Mesenchymal stem cell (in vitro differentiated cells and primary cell): Measurements from ENCODE around the gene MEF2C.

Experiments used
- DNase-seq: peaks from one replicate; pipeline ENCODE4 v3.0.0-alpha.2; 2013
- H2AFZ ChIP-seq: one replicate; pipeline ENCODE4 v1.6.1; 2013; ENCODE audit warnings: low read depth, mild to moderate bottlenecking, control low read depth, inconsistent platforms, low read length, moderate library complexity
- H2AK5ac ChIP-seq: 2 replicates; pipeline ENCODE4 v1.6.1; 2013; ENCODE audit warnings: low read length, moderate library complexity, mild to moderate bottlenecking, inconsistent platforms; ENCODE audit not compliant: severe bottlenecking
- H2BK120ac ChIP-seq: one replicate; pipeline ENCODE4 v1.6.1; 2013; ENCODE audit warnings: low read depth, mild to moderate bottlenecking, inconsistent platforms, low read length, moderate library complexity
- H2BK12ac ChIP-seq, 2 experiments: one replicate each; pipeline ENCODE4 v1.6.1; 2013; ENCODE audit warnings: inconsistent platforms in 2 of 2, low read length in 2 of 2, mild to moderate bottlenecking in 2 of 2, moderate library complexity in 2 of 2, control low read depth in 1 of 2
- H2BK15ac ChIP-seq: one replicate; pipeline ENCODE4 v1.6.1; 2013; ENCODE audit warnings: mild to moderate bottlenecking, low read depth, inconsistent platforms; ENCODE audit not compliant: poor library complexity, severe bottlenecking
- H2BK5ac ChIP-seq: 2 replicates; pipeline ENCODE4 v1.6.1; 2013; ENCODE audit warnings: low read depth, mild to moderate bottlenecking, low read length, control low read depth, inconsistent platforms; ENCODE audit not compliant: poor library complexity, severe bottlenecking
- H3K14ac ChIP-seq, 2 experiments: one replicate each; pipeline ENCODE4 v1.6.1; 2013; ENCODE audit warnings: inconsistent platforms in 2 of 2, low read length in 2 of 2, control low read depth in 1 of 2, mild to moderate bottlenecking in 1 of 2, moderate library complexity in 1 of 2
- H3K18ac ChIP-seq, 2 experiments: one replicate each; pipeline ENCODE4 v1.6.1; 2013; ENCODE audit warnings: inconsistent platforms in 2 of 2, low read length in 2 of 2, control low read depth in 1 of 2, low read depth in 1 of 2, mild to moderate bottlenecking in 1 of 2
- H3K23ac ChIP-seq, 2 experiments: one replicate each; pipeline ENCODE4 v1.6.1; 2013; ENCODE audit warnings: inconsistent platforms in 2 of 2, low read length in 2 of 2, mild to moderate bottlenecking in 2 of 2, moderate library complexity in 2 of 2, control low read depth in 1 of 2
- H3K27ac ChIP-seq: 2 replicates; pipeline ENCODE4 v1.5.1; 2013; ENCODE audit warnings: mild to moderate bottlenecking, moderate library complexity, low read length, control low read depth, inconsistent platforms; ENCODE audit not compliant: poor library complexity, severe bottlenecking
- H3K27me3 ChIP-seq, 2 experiments: 2 replicates each; pipeline versions ENCODE4 v1.6.1 to v1.7.0; 2013; ENCODE audit warnings: low read length in 2 of 2, mild to moderate bottlenecking in 2 of 2, moderate library complexity in 2 of 2, control low read depth in 1 of 2, inconsistent platforms in 1 of 2; ENCODE audit not compliant: control insufficient read depth in 1 of 2, insufficient read depth in 1 of 2
- H3K36me3 ChIP-seq, 2 experiments: 2 replicates each; pipeline versions ENCODE4 v1.6.1 to v1.7.0; 2013; ENCODE audit warnings: low read length in 2 of 2, control low read depth in 1 of 2, inconsistent platforms in 1 of 2, low read depth in 1 of 2, mild to moderate bottlenecking in 1 of 2; ENCODE audit not compliant: insufficient read depth in 2 of 2, control insufficient read depth in 1 of 2
- H3K4ac ChIP-seq, 2 experiments: one replicate each; pipeline ENCODE4 v1.6.1; 2013; ENCODE audit warnings: inconsistent platforms in 2 of 2, low read length in 2 of 2, mild to moderate bottlenecking in 2 of 2, moderate library complexity in 2 of 2, control low read depth in 1 of 2, low read depth in 1 of 2
- H3K4me1 ChIP-seq: 2 replicates; pipeline ENCODE4 v1.6.1; 2013; ENCODE audit warnings: low read depth, low read length, control low read depth; ENCODE audit not compliant: control insufficient read depth, insufficient read depth
- H3K4me2 ChIP-seq: 2 replicates; pipeline ENCODE4 v1.6.1; 2013; ENCODE audit warnings: low read length, mild to moderate bottlenecking, inconsistent platforms; ENCODE audit not compliant: poor library complexity, severe bottlenecking
- H3K4me3 ChIP-seq, 2 experiments: 2 replicates each; pipeline versions ENCODE4 v1.5.1 to v1.7.0; 2013; ENCODE audit warnings: low read length in 2 of 2, mild to moderate bottlenecking in 2 of 2, control low read depth in 1 of 2, low read depth in 1 of 2; ENCODE audit not compliant: insufficient read depth in 1 of 2
- H3K79me1 ChIP-seq: replicated peaks from 2 replicates; pipeline ENCODE4 v1.6.1; 2013; ENCODE audit warnings: mild to moderate bottlenecking, control low read depth, low read length, inconsistent platforms; ENCODE audit not compliant: poor library complexity, severe bottlenecking
- H3K9ac ChIP-seq: 2 replicates; pipeline ENCODE4 v1.7.0; 2013; ENCODE audit warnings: mild to moderate bottlenecking, low read length, moderate library complexity
- H3K9me3 ChIP-seq: 2 replicates; pipeline ENCODE4 v1.7.0; 2013; ENCODE audit warnings: mild to moderate bottlenecking, low read length; ENCODE audit not compliant: control insufficient read depth
- H4K8ac ChIP-seq: one replicate; pipeline ENCODE4 v1.6.1; 2013; ENCODE audit warnings: inconsistent platforms, mild to moderate bottlenecking, low read length, moderate library complexity
- H4K91ac ChIP-seq: one replicate; pipeline ENCODE4 v1.6.1; 2013; ENCODE audit warnings: mild to moderate bottlenecking, low read length, inconsistent platforms
- WGBS: methylation state at CpG from one replicate; pipeline ENCODE4 v1.1.7; 2013; ENCODE audit warnings: mixed read lengths; 5-methylcytosine and 5-hydroxymethylcytosine counted together

The MEF2C gene

DNA sequence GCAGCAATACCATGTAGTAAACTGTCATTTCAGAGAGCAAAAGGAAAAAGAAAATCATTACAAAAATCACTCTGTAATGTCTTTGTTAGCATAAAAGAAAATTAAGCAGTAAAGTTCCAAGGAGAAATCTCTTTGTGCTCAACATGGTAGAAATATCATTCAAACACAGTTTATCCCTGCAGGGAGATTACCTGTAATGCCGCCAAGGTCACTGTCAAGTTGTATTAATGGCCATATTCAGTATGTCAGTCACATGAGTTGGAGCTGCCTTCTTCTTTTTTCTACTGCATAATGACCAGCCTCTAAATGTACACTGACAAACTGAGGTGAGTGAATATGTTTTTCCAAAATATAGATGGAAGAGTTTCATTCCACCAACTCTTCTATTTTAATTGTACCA is 36.5 kb downstream of the MEF2C start:
- H3K27me3 ChIP-seq, result no peaks in the 10 kb centered on the region
- H3K4me1 ChIP-seq, result no peaks in the 10 kb centered on the region
- 100% methylated on average over 1 of the region's 1 CpG for WGBS
- no peak overlapping the region for H3K9ac ChIP-seq
- H2BK15ac ChIP-seq, result no peak overlapping the region
- no peak overlapping the region for H4K91ac ChIP-seq
- H4K8ac ChIP-seq, result no peak overlapping the region
- H3K79me1 ChIP-seq, result no peaks in the 10 kb centered on the region
- no peak overlapping the region for H3K4me2 ChIP-seq
- DNase-seq, result no peak
- no peak overlapping the region for H3K18ac ChIP-seq
- no peak overlapping the region for H3K23ac ChIP-seq
- no peak overlapping the region for H2BK5ac ChIP-seq
- no peak overlapping the region for H3K4ac ChIP-seq
- H3K36me3 ChIP-seq, result no peaks in the 10 kb centered on the region
- H3K9me3 ChIP-seq, result no peaks in the 10 kb centered on the region
- H2AK5ac ChIP-seq, result no peak overlapping the region
- no peak overlapping the region for H3K4me3 ChIP-seq
- H2BK120ac ChIP-seq, result no peak overlapping the region
- no peak overlapping the region for H2AFZ ChIP-seq
- H3K27ac ChIP-seq, result no peak overlapping the region
- no peak overlapping the region for H3K14ac ChIP-seq
- H2BK12ac ChIP-seq, result no peak overlapping the region

DNA sequence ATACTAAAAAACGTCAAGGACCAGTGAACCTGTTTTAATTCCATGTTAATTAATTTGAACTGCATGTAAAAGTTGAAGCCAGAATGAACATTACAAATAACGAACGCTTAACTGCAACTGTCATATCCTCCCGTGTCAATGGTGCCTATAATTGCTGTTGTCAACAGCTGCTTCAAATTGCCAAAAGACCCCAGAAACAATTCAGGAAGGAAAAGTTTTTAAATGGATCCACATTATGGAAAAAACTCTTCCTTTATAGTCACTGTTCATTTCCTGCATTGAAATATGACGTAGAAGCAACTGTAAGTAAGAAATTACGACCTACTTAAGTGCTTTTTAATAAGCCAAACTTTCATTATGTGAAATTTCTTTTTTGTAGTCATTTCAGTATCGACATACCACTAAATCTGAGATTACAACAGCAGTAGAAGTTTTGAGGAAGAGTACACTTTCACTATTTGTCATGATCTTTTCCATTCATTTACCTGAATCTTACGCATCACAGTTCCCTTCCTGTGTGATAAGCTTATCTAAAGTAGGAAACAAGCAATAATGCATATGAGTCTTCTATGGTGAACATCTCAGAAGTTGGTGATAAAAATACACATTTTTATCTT is 37.8 kb downstream of the MEF2C start:
- H3K18ac ChIP-seq, result no peak overlapping the region
- 66% methylated on average over 4 of the region's 8 CpGs for WGBS
- no peaks in the 10 kb centered on the region for H3K27me3 ChIP-seq
- H4K8ac ChIP-seq, result no peak overlapping the region
- H3K4ac ChIP-seq, result no peak overlapping the region
- H3K4me2 ChIP-seq, result no peak overlapping the region
- no peaks in the 10 kb centered on the region for H3K36me3 ChIP-seq
- H3K14ac ChIP-seq, result no peak overlapping the region
- H2BK12ac ChIP-seq, result no peak overlapping the region
- DNase-seq, result no peak
- H2BK5ac ChIP-seq, result no peak overlapping the region
- H3K4me3 ChIP-seq, result no peak overlapping the region
- H4K91ac ChIP-seq, result no peak overlapping the region
- no peaks in the 10 kb centered on the region for H3K9me3 ChIP-seq
- H3K4me1 ChIP-seq, result no peaks in the 10 kb centered on the region
- H2BK15ac ChIP-seq, result no peak overlapping the region
- H3K27ac ChIP-seq, result no peak overlapping the region
- no peak overlapping the region for H3K23ac ChIP-seq
- no peak overlapping the region for H2AFZ ChIP-seq
- no peak overlapping the region for H2BK120ac ChIP-seq
- H3K79me1 ChIP-seq, result no peaks in the 10 kb centered on the region
- H2AK5ac ChIP-seq, result no peak overlapping the region
- H3K9ac ChIP-seq, result no peak overlapping the region

GRCh38 chr5:88842784-88843183 is 40.2 kb downstream of the MEF2C start:
- H4K8ac ChIP-seq, result no peak overlapping the region
- no peak overlapping the region for H3K4me2 ChIP-seq
- no peak overlapping the region for H3K4ac ChIP-seq
- H3K4me3 ChIP-seq, result no peak overlapping the region
- H2BK12ac ChIP-seq, result no peak overlapping the region
- no peak overlapping the region for H2BK5ac ChIP-seq
- H2BK15ac ChIP-seq, result no peak overlapping the region
- no peak overlapping the region for H3K9ac ChIP-seq
- no peaks in the 10 kb centered on the region for H3K79me1 ChIP-seq
- no peak overlapping the region for H3K23ac ChIP-seq
- H2BK120ac ChIP-seq, result no peak overlapping the region
- no peak for DNase-seq
- no peak overlapping the region for H3K14ac ChIP-seq
- 100% methylated on average over 1 of the region's 4 CpGs for WGBS
- no peaks in the 10 kb centered on the region for H3K36me3 ChIP-seq
- H3K9me3 ChIP-seq, result no peaks in the 10 kb centered on the region
- no peak overlapping the region for H2AK5ac ChIP-seq
- H3K27ac ChIP-seq, result no peak overlapping the region
- no peak overlapping the region for H4K91ac ChIP-seq
- no peak overlapping the region for H2AFZ ChIP-seq
- H3K4me1 ChIP-seq, result no peaks in the 10 kb centered on the region
- no peaks in the 10 kb centered on the region for H3K27me3 ChIP-seq
- no peak overlapping the region for H3K18ac ChIP-seq

DNA sequence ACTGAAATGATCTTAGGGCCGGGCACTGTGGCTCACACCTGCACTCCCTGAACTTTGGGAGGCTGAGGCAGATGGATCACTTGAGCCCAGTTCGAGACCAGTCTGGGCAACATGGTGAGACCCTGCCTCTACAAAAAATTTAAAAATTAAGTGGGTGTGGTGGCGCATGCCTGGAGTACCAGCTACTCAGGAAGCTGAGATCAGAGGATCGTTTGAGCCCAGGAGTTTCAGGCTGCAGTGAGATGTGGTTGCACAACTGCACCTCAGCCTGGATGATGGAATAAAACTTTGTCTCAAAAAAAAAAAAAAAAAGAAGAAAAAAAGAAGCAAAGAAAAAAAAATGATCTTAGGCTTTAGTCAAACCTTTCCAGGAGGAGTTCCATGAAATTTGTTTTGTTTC is 41.8 kb downstream of the MEF2C start:
- H3K4me2 ChIP-seq, result no peak overlapping the region
- no peak overlapping the region for H2BK15ac ChIP-seq
- H4K8ac ChIP-seq, result no peak overlapping the region
- no peaks in the 10 kb centered on the region for H3K79me1 ChIP-seq
- no peak overlapping the region for H3K23ac ChIP-seq
- no peak overlapping the region for H2AK5ac ChIP-seq
- DNase-seq, result no peak
- no peaks in the 10 kb centered on the region for H3K27me3 ChIP-seq
- no peak overlapping the region for H3K9ac ChIP-seq
- H2BK12ac ChIP-seq, result no peak overlapping the region
- peaks cover 2% of the 10 kb centered on the region for H3K4me1 ChIP-seq
- no peak overlapping the region for H4K91ac ChIP-seq
- no peaks in the 10 kb centered on the region for H3K9me3 ChIP-seq
- H2BK5ac ChIP-seq, result no peak overlapping the region
- H3K4ac ChIP-seq, result no peak overlapping the region
- H3K14ac ChIP-seq, result no peak overlapping the region
- H3K36me3 ChIP-seq, result no peaks in the 10 kb centered on the region
- no peak overlapping the region for H2BK120ac ChIP-seq
- H3K18ac ChIP-seq, result no peak overlapping the region
- H2AFZ ChIP-seq, result no peak overlapping the region
- H3K27ac ChIP-seq, result no peak overlapping the region
- H3K4me3 ChIP-seq, result no peak overlapping the region
- WGBS, result 91% methylated on average over 4 of the region's 4 CpGs
